NCI-H2227 (cell line): ENCODE measurements around the gene CMTR1.
A peak's percentile ranks its signal among the peaks of the same experiment; 100 is the strongest.

Experiments used
- DNase-seq: peaks from one replicate; lab custom pipeline; 2025; ENCODE audit not compliant: unreplicated experiment; lab: John Stamatoyannopoulos, UW

CMTR1 gene

GRCh38 chr6:37477191-37477590 is 44.2 kb downstream of the CMTR1 start:
- no peak for DNase-seq

DNA sequence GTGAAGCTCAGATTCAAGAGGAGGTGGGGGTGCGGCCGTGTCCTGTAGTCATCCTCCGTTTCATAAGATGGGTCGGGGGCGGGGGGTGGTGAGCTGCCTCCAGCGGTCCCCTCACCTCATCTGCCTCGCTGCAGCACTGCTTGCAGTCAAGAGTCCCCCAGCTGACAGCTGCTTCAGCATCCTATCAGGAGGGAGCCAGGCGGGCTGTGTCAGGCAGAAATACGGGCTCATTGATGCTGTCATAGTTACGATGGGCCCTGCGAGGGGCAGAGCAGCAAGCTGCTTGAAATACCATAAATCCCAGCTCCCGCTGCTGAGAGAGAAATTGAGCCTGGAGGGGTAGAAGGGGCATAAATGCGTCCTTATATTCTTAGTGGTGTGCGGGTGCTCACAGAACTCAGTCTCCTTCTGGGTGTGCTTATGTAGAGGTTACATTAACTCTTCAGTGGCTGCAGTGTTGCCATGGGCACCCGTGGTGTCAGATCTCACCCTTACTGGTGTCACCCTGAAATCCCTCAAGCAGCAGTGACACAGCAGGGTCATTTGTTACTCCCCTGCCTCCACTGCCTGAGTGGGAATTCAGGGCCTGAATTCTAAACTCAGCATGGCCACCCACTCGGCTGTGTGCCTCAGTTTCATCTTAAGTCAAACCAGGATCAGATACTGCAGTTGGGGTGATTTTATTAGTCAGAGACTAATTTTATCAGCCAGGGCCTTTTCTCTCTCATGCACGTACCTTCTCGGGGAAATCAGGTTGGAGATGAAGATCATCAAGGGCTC is 44.8 kb downstream of the CMTR1 start:
- DNase-seq: no peak

GRCh38 chr6:37478827-37479226 is 45.8 kb downstream of the CMTR1 start:
- no peak for DNase-seq

GRCh38 chr6:37479266-37479854 is 46.3 kb downstream of the CMTR1 start:
- no peak for DNase-seq

- no peak for DNase-seq
These were observed 47.2 kb downstream of the CMTR1 start for GRCh38 chr6:37480118-37480736.

DNA sequence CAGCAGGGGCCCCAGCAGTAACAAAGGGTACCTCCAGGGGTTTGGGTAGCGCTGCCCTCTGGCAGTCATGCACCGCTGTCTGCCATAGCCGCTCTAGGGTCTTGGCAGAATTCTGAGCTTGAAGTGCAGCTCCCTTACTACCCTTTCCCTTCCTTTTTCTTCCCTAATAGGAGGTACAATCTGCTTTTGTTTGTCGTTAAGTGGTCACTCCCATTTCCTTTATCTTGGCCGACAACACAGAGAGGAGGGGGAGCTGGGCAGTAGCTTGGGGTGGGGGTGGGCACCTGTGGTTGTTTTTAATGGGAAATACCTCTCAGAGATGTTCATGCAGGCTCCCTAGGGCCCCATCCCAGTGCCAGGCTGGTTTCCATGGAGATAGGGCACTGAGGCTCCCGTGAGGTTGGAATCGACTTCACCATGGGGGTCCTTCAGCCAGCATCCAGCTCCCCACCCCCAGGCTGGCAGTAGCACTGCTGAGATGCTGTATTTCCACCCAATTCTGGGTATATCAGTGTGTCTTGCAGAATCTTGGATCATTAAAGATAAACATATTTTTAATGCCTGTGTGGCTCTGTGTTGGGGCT is 48.0 kb downstream of the CMTR1 start:
- peak; percentile 87 for DNase-seq

DNA sequence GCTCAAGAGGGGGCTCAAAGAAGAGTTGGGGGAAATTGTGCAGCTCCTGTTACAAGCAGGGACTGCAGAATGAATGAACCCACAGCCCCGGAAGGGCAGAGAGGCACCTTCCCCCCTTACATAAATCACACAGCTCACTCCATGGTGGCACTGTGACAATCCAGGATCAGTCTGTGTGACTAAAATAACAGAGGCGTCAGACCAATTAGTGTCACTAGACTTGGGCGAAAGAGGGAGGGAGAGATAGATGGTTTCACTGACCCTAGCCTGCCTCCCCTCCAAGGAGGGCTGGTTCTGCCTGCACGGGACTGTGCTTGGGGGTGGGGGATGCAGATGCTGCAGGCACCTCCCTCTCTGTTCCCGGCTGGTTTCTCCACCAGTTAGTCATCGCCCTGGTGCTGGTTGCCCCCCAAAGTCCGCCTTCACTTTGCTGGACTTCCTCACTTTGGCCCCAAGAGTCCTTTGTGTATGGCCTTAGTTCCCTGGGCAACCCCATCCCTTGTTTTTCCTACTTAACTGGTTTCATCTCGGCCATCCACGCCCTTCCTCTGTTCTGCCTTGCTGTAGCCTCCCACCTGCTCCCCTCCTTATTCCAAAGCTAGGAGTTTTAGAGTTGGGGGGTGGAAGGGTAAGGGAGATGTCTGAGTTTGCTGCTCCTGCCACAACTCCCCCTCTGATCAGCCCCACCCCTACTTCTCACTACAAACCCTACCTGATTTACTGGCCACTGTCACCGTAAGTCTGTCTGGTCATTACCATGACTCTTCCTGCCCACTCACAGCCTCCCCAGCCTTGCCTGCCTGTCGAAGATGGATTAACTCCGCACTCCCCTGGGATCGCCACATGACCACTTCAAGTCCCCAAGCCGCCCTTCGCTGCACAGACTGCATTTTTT is 48.9 kb downstream of the CMTR1 start:
- DNase-seq: peak; percentile 88

DNA sequence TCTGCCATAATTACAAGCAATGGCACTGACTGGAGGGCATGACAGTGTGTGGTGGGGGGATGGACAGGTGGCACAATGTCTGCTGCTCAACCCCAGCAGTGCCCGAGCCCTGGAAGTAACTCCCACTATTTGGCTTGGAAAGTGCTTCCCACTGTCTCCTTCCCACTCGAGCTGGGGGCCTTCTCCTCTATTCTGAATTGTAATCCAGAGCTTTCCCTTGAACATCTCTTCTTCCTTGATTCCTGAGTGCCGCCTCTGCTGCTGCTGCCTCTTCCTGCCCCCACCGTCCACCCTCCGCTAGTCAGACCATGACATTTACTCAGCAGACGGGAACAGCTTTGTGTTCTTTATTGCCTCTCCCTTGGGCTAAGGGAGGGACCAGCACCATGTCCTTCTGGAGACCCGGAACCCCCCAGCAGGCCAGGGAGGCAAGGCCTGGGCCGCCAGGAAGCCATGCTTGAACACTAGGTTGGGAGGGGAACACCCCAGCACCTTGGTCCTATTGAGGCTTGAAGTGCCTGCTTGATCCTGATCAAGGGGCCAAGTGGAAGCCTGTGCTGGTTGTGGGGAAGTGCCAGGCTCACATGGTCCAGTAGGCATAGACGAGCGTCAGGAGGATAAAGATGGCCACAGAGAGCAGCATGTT is 49.7 kb downstream of the CMTR1 start:
- DNase-seq: peak; percentile 39

- no peak for DNase-seq
These were observed 50.4 kb downstream of the CMTR1 start for GRCh38 chr6:37483252-37483901.

GRCh38 chr6:37483917-37484785 is 51.1 kb downstream of the CMTR1 start:
- peak; percentile 83 for DNase-seq

DNA sequence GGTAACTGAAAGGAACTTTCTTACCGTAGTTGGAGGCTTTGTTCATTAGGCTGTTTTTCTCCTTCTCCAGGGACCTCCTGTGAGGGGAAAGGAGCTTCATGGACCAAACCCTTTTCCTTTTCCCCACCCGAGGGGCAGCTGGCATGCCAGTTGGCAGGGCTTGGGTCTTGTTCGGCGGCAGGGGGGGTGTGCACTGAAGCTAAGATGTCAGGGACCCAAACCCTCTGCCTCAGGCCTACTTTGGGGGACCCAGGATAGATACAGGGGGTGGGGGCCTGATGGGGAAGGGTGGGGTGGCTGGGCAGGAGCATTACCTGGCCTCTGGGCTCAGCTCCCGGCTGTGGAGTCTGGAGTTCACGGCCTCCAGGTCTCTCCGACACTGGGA is 51.8 kb downstream of the CMTR1 start:
- no peak for DNase-seq

DNA sequence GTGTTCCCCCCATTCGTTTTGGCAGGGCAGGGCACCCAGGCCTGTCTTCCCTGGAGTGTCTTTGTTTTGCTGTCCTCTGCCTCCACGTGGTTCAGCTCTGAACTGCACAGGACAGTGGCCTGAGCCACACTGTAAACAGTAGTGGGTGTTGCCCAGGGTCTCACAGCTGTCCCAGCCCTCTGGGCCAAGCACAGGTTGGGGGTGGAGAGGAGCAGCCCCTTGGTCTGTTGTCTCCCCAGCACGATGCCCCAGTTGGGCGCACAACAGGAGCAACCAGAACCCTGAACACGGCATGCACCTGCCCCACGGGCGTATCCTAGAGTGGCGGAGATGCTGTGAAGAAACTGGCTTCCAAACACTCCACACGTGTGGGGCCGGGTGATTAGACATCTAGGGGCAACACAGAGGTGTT is 52.3 kb downstream of the CMTR1 start:
- peak; percentile 48 for DNase-seq

GRCh38 chr6:37486121-37486839 is 53.3 kb downstream of the CMTR1 start:
- DNase-seq: no peak

DNA sequence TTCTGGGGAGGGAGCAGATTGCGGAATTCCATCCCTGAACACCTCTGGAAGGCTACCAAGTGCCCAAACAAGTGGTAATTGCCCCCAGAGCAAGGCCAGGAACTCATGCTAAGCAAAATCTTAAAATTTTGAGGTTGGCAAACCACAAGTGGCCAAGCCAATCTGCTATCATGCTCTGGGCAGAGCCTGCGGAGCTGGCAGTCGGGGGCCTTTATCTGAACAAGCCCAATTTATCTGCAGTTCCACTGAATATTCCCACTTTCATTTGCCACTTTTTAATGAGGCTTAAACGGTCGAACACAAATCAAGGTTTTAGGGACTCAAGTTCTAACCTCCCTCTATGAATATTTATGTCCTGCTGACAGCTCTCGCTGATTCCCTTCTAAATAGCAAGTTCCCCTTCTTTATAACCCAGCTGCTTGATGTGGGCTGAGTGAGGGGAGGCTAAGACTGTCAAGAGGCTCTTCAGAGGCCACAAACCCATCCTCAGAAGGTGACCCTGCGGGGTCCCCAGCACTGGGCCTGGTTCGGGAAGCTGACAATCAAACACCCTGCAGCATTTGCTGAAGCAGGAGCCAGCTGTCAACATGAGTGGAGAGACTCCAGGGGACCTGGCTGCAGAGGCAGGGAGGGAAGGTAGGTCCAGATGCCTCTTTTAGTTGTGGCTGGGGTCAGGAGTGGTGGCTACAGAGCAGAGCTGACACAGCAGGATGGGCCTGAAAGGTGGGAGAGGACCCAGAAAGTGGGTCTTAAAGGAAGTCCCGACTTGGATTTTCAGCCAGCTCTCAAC is 54.8 kb downstream of the CMTR1 start:
- no peak for DNase-seq

- DNase-seq: no peak
These were observed 55.5 kb downstream of the CMTR1 start for GRCh38 chr6:37488476-37488875.

DNA sequence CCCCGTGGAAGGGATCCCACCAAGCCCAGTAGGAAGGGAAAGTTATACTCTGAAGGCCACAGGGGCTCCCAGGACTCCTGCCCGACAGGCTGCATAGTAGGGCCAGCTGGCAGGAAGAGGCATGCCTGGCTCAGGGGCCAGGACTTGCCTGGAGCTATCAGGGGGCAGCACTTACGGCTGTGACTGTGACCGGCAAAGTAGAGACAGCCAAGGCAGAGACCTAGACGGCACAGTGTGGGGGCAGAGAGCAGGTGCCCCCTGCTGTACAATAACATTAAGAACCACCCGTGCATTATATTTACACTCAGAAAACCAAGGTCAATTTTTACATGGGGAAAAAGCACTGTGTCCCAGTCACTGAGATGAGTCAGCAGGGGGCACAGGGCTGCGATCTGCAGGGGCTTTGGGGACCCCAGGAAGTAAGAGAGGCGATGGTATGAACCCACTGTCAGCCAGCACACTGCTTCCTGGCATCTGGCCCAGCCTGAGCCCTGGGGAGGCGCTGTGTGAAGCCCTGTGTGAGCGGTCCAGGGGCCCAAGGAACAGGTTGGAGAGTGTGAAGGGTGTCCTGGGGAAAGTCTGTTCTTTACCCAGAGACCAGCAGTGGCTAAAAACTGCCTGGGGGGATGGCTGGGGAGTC is 56.8 kb downstream of the CMTR1 start:
- DNase-seq: no peak

GRCh38 chr6:37490536-37491170 is 57.6 kb downstream of the CMTR1 start:
- DNase-seq: no peak
